GM19099 (cell line): Measurements from ENCODE around the gene ZNF511.

Experiments
- POLR2A ChIP-seq: IDR thresholded peaks from 3 replicates; pipeline ENCODE4 v1.6.1; 2011; ENCODE audit warnings: low read depth; ENCODE audit not compliant: insufficient read length; ENCODE audit errors: extremely low read depth

Gene ZNF511

GRCh38 chr10:133272301-133272963 lies 36.3 kb upstream of the ZNF511 start:
- TF ChIP-seq POLR2A: no peak

DNA sequence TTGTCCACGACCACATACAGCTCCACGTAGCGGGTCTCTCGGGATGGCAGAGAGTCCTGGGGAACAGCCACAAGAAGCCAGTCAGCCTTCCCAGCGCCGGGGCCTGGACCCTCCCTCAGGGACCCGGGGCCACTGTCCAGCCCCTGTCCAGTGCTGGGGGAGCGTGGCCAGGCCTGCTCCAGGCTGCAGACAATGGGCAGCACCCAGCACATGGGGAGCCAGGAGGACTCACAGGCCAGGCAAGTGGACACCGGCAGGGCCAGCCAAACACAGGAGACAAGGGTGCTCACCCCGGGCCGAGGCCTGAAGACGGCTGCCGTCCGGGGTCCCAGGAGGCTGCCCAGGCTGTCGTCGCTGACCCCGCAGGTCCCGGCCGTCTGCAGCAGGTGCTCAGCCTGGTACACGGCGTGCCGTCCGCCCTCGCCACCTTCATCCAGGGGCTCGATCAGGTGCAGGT lies 35.7 kb upstream of the ZNF511 start:
- no peak for TF ChIP-seq POLR2A

DNA sequence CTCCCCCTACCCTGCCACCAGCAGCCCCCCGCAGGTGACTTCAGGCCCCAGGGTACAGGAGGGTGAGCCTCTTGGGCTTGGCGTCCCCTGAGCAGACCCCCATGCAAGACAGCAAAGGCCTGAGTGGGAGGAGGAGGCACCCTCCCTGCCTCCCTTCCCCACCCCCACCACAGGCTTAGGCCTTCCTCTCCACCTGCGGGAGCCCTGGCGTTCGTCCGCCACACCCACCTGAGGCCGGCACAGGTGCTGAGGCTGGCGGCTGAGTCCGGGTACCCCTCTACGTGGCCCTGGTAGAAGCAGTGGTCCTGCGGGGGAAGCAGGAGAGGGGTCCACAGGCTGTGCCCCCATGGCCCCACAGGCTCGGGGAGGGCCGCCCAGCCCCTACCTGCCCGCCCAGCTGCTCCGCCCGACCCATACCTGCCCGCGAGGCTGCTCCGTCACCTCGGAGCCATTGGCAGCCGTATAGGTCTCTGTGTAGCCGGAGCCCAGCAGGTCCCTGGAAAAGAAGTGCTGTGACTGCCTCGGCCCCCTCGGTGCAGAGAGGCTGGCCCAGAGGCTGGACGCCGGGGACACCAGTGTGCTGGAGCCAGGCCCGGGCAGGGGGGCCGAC lies 35.1 kb upstream of the ZNF511 start:
- no peak for TF ChIP-seq POLR2A

- TF ChIP-seq POLR2A: peak; percentile 64
Observed at GRCh38 chr10:133274751-133275683, 33.7 kb upstream of the ZNF511 start.

DNA sequence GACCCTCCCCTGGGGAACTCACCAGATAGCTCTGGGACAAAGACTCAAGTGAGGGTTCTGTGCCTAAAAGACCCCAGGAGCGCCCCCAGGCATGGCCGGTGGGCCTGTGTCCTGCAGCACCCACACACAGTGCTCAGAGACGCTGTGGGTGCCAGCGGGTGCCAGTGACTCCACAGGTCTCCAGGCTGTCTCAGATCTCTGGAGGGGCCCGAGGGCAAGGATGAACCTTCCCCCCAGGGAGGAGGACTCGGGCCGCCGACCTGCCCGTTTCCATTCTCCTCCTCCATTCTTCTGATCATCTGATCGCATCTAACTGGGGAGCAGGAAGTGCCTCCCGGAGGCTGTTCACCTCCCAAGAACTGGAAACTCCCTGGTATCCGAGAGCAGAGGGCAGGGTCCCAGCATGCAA lies 33.0 kb upstream of the ZNF511 start:
- no peak for TF ChIP-seq POLR2A

GRCh38 chr10:133276100-133276434 lies 32.6 kb upstream of the ZNF511 start:
- no peak for TF ChIP-seq POLR2A

- peak; percentile 85 for TF ChIP-seq POLR2A
Observed at GRCh38 chr10:133276435-133277201, 32.1 kb upstream of the ZNF511 start, which contains the start of gene ADAM8. Gene ADAM8, minus strand, starts transcription at chr10:133276868. Its CDS starts 51 bp downstream, at chr10:133276817.

GRCh38 chr10:133277277-133277992 lies 31.3 kb upstream of the ZNF511 start:
- TF ChIP-seq POLR2A: no peak

DNA sequence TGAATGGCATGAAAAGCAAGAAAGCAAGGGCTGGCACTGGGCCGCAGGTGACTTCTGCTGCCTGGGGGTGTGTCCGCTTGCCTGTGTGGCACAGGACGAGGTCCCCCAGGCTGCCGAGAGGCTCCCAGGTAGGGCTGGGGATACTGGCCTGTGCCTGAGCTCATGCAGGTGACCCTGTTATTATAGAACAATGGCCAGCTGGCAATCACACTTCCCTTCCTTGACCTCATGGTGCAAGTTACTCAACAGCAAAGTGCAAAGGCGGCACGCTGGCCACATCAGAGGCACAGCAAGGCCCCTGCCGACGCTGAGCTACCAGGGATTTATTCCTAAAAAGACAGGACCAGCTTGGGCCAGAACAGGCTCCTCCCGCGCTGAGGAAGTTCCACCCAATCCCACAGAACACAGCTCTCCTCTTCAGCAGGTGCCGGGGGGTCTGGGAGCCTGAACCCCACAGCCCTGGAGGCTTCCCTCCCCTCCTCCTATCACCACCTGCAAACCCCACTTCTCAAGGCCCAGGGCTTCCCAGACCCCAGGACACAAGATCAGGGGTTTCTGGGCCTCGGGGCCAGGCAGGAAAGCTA lies 30.6 kb upstream of the ZNF511 start:
- no peak for TF ChIP-seq POLR2A

DNA sequence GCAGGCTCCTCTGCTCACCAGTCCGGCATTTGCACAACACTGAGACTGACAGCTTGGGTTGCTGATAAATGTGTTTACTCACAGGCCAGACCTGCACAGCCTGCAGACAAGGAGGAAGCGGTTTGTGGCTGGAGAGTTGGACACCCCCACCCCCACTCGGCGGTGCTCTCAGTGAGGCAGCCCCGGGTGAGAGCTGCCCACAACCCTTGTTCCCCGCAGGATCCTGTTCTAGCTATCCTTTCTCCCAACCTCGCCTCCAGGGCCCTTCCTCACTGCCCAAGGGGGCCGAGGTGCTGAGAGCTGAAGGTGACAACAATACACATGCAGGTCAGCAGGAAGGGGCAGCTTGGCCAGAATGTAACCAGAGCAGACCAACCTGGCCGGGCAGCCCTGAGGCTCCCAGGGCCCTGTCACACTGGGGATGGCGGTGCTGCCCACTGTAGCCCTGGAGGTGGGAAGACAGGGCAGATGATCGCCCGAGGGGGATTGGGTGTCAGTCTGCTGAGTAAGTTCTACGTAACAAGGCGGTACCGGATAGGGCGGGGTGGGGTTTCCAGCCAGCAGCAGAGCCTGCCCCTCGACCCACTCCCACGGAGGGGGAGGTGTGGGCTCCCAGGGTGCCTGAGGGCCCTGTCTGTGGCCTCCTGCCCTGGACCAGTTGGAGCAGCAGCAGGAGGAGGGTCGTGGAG lies 30.0 kb upstream of the ZNF511 start:
- TF ChIP-seq POLR2A: peak; percentile 11

- TF ChIP-seq POLR2A: no peak
Observed at GRCh38 chr10:133279326-133280226, 29.1 kb upstream of the ZNF511 start.

DNA sequence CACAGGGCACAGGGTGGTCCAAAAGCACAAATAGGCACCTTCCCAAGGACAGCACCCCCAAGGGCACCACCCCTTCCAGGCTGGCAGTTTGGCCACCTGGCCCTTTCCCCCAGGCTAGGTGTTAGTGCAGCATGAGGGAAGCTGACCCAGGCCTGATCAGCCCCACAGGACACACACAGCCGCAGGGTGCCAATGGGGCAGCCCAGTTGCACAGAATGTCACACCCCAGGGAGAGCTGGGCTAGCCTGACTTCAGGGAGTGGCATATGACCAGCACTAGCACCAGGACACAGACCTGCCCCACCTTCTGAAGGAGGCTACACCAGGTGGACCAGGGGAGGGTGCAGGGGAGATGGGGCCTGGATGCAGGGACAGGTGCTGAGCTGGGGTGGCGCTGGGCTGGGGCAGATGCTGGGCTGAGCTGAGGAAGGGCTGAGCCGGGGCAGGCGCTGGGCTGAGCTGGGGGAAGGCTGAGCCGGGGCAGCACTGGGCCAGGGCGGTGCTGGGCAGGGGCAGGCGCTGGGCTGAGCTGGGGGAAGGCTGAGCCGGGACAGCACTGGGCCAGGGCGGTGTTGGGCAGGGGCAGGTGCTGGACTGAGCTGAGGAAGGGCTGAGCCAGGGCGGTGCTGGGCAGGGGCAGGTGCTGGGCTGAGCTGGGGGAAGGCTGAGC lies 28.2 kb upstream of the ZNF511 start:
- no peak for TF ChIP-seq POLR2A
